ENCODE measurements around the gene GUCA1A. TPM values are rescaled to one million over a fixed set of nuclear protein-coding genes. Genes with fewer than 3 reads are reported as not detected.
"Not testable (repeated sequence)": the region's sequence is repeated elsewhere in the genome, so short reads cannot be mapped to it uniquely, and the experiment has no call there.

The GUCA1A gene
- total RNA-seq, 4 donors from 2014 or later, result not detected

GRCh38 chr6:42185597-42185996 is 12.4 kb downstream of the GUCA1A start:
- DNase-seq, result no peak
- H3K4me3 ChIP-seq, result no peak overlapping the region
- in situ Hi-C loops (cut with MboI; ENCODE audit: low pct_ligation_motif_present in 1 of 4, low pct_unique_long_range_greater_than_20kb in 1 of 4, low sequenced_read_pairs in 3 of 4) (no loop called here), intact Hi-C loops (cut with DNase I; ENCODE audit: low total_unique reads) (no loop called here)
- 75% methylated on average over 10 of the region's 10 CpGs; no CpG with 5 or more reads in 1 of the 2 donors for WGBS, 2 donors (ENCODE audit: low coverage in 1 of 2)
- no peak overlapping the region for H3K27ac ChIP-seq
- H3K27me3 ChIP-seq, result no peaks in the 10 kb centered on the region
- TF ChIP-seq POLR2A (IDR thresholded peaks at IDR 0.05) (no peak), EP300 (IDR thresholded peaks at IDR 0.05; ENCODE audit: low read depth) (no peak), CTCF (IDR thresholded peaks at IDR 0.05) (no peak), POLR2AphosphoS5 (IDR thresholded peaks at IDR 0.05) (no peak)
- no peaks in the 10 kb centered on the region for H3K36me3 ChIP-seq
- H3K9me3 ChIP-seq, result no peaks in the 10 kb centered on the region
- H3K4me1 ChIP-seq, result no peaks in the 10 kb centered on the region

GRCh38 chr6:42188406-42188805 is 15.2 kb downstream of the GUCA1A start:
- no peaks in the 10 kb centered on the region for H3K4me1 ChIP-seq
- intact Hi-C loops (cut with DNase I; ENCODE audit: low total_unique reads), result no loop called here
- no peaks in the 10 kb centered on the region for H3K9me3 ChIP-seq
- H3K27me3 ChIP-seq, result no peaks in the 10 kb centered on the region
- TF ChIP-seq POLR2AphosphoS5 (IDR thresholded peaks at IDR 0.05), result no peak
- TF ChIP-seq CTCF (IDR thresholded peaks at IDR 0.05), result no peak
- no peak for TF ChIP-seq EP300 (IDR thresholded peaks at IDR 0.05; ENCODE audit: low read depth)
- TF ChIP-seq POLR2A (IDR thresholded peaks at IDR 0.05), result no peak
- no peak for DNase-seq
- no peak overlapping the region for H3K4me3 ChIP-seq
- in situ Hi-C loops (cut with MboI; ENCODE audit: low pct_ligation_motif_present in 1 of 4, low pct_unique_long_range_greater_than_20kb in 1 of 4, low sequenced_read_pairs in 3 of 4), result no loop called here
- no peak overlapping the region for H3K27ac ChIP-seq
- no peaks in the 10 kb centered on the region for H3K36me3 ChIP-seq
- WGBS, 2 donors (ENCODE audit: low coverage in 1 of 2), result 89% methylated on average over 6 of the region's 6 CpGs; no CpG with 5 or more reads in 1 of the 2 donors

DNA sequence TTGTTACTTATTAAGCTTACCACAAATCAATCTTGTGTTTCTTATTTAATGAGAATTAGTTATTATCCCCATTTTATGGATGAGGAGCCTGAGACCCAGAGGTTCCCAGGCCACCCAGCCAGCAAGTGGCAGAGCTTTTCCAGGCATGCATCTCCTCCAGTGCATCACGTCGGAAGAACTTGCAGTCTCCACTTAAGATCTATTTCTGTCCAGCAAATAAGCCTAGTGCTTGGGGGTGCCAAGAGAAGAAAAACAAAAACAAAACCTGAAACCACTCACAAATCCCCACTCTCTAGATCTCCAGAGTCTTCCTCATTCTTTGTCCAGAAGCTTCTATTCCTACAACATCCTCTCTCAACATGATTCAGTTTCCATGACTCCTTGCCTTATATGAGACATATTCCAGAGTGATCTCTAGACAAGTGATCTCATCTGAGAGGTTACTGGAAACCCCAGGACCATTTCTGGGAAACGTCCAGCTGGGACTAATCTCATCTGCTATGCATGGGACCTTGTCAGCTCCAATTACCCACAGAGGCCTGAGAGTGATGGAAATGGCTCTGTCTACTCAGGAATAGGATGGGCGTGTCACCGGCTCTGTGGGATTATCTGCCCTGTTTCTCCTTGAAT is 17.5 kb downstream of the GUCA1A start:
- no peak overlapping the region for H3K4me3 ChIP-seq
- TF ChIP-seq POLR2AphosphoS5 (IDR thresholded peaks at IDR 0.05) (peak in 1 of 3 donors; percentile 25), CTCF (IDR thresholded peaks at IDR 0.05) (no peak)
- intact Hi-C loops (cut with DNase I; ENCODE audit: low total_unique reads), result no loop called here

DNA sequence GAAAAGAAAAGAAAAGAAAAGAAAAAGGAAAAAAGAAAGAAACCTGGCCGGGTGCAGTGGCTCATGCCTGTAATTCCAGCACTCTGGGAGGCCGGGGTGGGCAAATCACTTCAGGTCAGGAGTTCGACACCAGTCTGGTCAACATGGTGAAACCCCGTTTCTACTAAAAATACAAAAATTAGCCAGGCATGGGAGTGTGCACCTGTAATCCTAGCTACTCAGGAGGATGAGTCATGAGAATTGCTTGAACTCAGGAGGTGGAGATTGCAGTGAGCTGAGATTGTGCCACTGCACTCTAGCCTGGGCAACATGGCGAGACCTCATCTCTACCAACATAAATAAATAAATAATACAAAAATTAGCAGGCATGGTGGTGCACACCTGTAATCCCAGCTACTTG is 19.2 kb downstream of the GUCA1A start:
- H3K36me3 ChIP-seq; H3K4me1 ChIP-seq; DNase-seq; in situ Hi-C loops (cut with MboI; ENCODE audit: low pct_ligation_motif_present in 1 of 4, low pct_unique_long_range_greater_than_20kb in 1 of 4, low sequenced_read_pairs in 3 of 4); H3K9me3 ChIP-seq; H3K27ac ChIP-seq; H3K27me3 ChIP-seq; H3K4me3 ChIP-seq; intact Hi-C loops (cut with DNase I; ENCODE audit: low total_unique reads): not testable (repeated sequence)
- WGBS, 2 donors (ENCODE audit: low coverage in 1 of 2), result 92% methylated on average over 5 of the region's 5 CpGs; no CpG with 5 or more reads in 1 of the 2 donors

More for the DNA sequence above, 17.5 kb downstream of the GUCA1A start:
- Histone ChIP-seq H3K36me3 (no peaks in the 10 kb centered on the region), H3K9me3 (no peaks in the 10 kb centered on the region), H3K27me3 (no peaks in the 10 kb centered on the region), H3K27ac (no peak overlapping the region), H3K4me1 (no peaks in the 10 kb centered on the region)
- 43 to 74% methylated on average over 1 to 5 of the region's 5 CpGs for WGBS, 2 donors (ENCODE audit: low coverage in 1 of 2)
- no peak for DNase-seq
- in situ Hi-C loops (cut with MboI; ENCODE audit: low pct_ligation_motif_present in 1 of 4, low pct_unique_long_range_greater_than_20kb in 1 of 4, low sequenced_read_pairs in 3 of 4), result no loop called here

GRCh38 chr6:42193491-42193894 is 20.3 kb downstream of the GUCA1A start:
- Histone ChIP-seq H3K9me3 (no peaks in the 10 kb centered on the region), H3K27me3 (no peaks in the 10 kb centered on the region), H3K36me3 (no peaks in the 10 kb centered on the region), H3K27ac (no peak overlapping the region), H3K4me1 (no peaks in the 10 kb centered on the region), H3K4me3 (no peak overlapping the region)
- intact Hi-C loops (cut with DNase I; ENCODE audit: low total_unique reads), result no loop called here
- WGBS, 2 donors (ENCODE audit: low coverage in 1 of 2), result 76 to 80% methylated on average over 1 to 8 of the region's 8 CpGs
- no peak for TF ChIP-seq POLR2AphosphoS5 (IDR thresholded peaks at IDR 0.05)
- no peak for DNase-seq
- in situ Hi-C loops (cut with MboI; ENCODE audit: low pct_ligation_motif_present in 1 of 4, low pct_unique_long_range_greater_than_20kb in 1 of 4, low sequenced_read_pairs in 3 of 4), result no loop called here

All from transverse colon (tissue), 4 donors.